ENCODE measurements around the gene ZBTB7C.

Gene ZBTB7C

DNA sequence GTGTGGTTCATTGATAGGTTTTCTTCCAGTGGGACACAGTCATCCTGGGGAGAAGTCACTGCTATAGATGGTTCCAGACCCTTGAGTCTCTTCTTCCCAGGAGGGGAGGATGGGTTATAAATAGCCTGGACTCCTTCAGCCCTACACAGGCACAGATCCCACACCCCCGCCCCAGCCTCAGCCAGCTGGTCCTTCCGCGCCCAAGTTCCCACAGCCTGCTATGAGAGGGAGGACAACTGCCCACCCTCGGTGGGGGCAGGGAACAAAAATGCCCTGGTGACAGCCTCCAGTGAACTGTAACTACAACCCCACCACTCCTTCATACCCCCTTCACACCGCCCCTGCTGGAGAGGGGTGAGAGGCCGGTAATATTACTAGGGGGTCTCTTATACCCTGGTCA is 3.2 kb downstream of the ZBTB7C start:
- Histone ChIP-seq H3K4me3 (ENCODE audit: low read depth, low read length) (no peak overlapping the region), H3K4me1 (no peaks in the 10 kb centered on the region), H3K9me3 (no peaks in the 10 kb centered on the region), H3K27me3 (peaks cover 22% of the 10 kb centered on the region), H3K36me3 (no peaks in the 10 kb centered on the region)
- no peak for TF ChIP-seq CTCF (IDR thresholded peaks at IDR 0.05; ENCODE audit: low read depth, low read length)
- no peak for DNase-seq

DNA sequence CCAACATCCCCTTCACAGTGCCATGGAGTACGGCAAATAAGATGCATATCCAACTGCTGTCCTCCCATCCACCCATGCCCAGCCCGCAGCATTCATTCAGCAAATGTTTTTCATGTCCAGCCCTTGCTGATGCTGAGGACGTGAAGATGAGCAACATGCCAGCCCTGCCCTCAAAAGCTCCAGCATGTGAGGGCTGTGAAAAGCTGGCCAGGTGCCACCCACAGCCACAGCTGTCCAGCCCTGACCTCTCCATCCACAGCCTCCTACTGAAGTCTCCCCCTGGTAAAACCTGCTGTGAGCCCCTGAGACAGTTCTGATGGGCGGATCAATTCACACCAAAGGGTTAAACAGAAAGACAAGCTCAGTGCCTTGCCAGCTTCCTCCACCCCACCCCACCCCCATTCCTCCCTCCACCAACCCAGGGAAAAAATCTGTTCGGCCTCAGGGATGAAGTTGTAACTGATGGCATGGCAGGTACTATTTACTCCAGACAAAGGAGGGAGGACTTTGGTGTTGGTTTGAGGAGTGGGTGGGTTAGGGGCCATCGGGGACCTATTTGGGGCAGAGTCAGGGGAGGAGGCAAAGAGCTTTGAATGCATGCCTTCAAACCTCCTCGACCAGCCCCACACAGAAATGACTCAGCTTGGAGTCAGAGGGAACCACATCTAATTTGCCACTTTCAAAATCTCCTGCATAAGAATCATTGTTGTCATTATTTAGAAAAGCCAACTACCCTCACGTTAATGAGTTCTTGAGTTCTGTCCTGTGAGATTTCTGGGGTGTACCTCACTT is 4.3 kb downstream of the ZBTB7C start:
- H3K27me3 ChIP-seq: peaks cover 16% of the 10 kb centered on the region
- H3K4me1 ChIP-seq: no peaks in the 10 kb centered on the region
- H3K4me3 ChIP-seq (ENCODE audit: low read depth, low read length): no peak overlapping the region
- no peak for DNase-seq
- no peaks in the 10 kb centered on the region for H3K9me3 ChIP-seq
- TF ChIP-seq CTCF (IDR thresholded peaks at IDR 0.05; ENCODE audit: low read depth, low read length): no peak
- H3K36me3 ChIP-seq: no peaks in the 10 kb centered on the region

DNA sequence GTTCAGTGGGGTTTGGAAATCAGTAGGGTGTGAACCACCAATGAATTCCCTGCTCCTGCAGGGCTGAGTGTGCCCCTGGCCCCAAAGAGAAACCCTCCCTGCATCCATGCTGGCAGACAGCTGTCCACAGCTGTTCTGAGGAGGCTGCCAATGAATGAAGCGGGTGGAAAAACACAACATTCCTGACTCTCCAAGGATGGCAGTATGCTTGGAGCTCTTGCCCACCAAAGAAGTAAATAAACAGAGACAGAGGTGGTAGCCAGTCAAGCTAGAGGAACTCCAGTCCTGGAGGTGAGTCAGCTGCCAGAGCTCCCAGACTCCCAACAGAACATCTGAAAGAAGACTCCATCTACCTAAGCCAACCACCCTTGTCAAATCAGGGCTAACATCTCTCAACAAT is 6.2 kb downstream of the ZBTB7C start:
- H3K4me3 ChIP-seq (ENCODE audit: low read depth, low read length): no peak overlapping the region
- H3K27me3 ChIP-seq: peaks cover 6% of the 10 kb centered on the region
- no peak for DNase-seq
- no peaks in the 10 kb centered on the region for H3K9me3 ChIP-seq
- no peak for TF ChIP-seq CTCF (IDR thresholded peaks at IDR 0.05; ENCODE audit: low read depth, low read length)
- H3K36me3 ChIP-seq: no peaks in the 10 kb centered on the region
- no peaks in the 10 kb centered on the region for H3K4me1 ChIP-seq

DNA sequence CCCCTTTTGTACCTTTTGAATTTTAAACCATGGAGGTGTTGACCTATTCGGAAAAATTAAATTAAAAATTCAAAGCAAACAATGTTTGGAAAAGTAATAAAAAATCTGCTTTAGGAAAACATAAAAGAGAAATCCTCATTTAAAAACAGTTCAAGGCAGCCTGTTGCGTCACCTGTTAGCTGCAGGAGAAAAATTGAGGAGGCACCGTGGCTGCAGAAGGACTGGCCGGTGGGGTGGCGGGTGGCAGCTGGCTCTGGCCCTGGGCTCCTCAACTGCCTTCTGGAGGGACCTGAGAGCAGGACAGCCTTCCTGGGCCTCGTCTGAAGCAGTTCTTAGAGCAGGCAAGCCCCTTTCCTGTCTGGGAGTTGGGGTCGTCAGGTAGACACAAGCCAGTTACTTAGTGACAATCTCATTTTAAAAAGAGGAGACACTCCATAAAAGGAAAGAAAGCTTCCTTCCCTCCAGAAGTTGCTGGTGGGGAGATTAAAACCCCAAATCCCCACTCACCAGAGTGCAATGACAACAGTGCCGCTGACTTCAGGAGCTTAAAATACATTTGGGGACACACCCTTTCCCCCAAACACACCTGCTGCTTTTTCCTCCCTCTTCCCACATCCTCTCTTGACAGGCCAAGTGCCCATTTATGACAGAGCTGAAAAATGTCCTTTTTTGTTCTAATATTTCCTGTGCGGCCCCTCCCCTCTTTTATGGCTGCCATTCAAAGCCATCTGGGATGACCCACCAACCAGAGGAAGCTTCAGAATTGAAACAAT is 9.7 kb downstream of the ZBTB7C start:
- no peak overlapping the region for H3K4me3 ChIP-seq (ENCODE audit: low read depth, low read length)
- no peaks in the 10 kb centered on the region for H3K36me3 ChIP-seq
- no peak for DNase-seq
- H3K4me1 ChIP-seq: no peaks in the 10 kb centered on the region
- no peaks in the 10 kb centered on the region for H3K9me3 ChIP-seq
- no peak for TF ChIP-seq CTCF (IDR thresholded peaks at IDR 0.05; ENCODE audit: low read depth, low read length)
- H3K27me3 ChIP-seq: no peaks in the 10 kb centered on the region

DNA sequence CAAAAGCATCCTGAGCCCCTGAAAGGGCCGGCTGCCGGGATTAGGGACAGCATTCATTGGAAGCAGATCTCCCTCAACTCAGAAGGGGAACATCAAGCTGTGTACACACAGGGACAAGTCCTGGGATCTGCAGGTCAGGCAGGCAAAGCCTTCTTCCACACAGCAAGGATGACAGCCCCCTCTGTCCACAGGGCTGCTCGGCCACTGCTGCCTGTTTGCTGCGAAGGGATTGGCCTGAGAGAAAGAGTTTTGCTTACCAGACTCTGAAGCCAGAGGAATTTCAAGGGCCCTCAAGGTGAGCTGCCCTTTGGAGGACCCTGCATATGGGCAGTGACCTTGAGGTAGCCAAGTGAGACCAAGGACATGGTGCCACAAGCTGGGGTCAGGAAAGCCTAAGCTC is 11.1 kb downstream of the ZBTB7C start:
- TF ChIP-seq CTCF (IDR thresholded peaks at IDR 0.05; ENCODE audit: low read depth, low read length): no peak
- no peaks in the 10 kb centered on the region for H3K36me3 ChIP-seq
- no peaks in the 10 kb centered on the region for H3K27me3 ChIP-seq

DNA sequence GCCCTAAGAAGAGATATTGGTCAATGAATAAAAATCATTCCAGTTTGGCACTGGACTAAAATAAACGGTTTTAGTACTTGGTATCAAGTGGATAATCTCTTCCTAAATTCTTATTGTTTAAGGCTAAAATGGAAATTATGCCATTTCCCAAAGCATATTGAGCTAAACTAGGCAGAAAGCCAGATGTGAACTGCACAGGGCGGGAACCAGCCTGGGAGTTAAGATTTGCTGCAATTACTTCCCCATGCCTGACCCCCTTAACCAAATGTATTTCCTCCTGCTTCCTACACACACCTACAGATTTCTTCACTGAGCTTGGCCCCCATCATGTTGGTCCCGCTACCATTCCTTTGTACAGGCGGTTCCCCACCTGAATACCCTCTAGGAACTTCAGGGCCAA is 12.2 kb downstream of the ZBTB7C start:
- Histone ChIP-seq H3K36me3 (no peaks in the 10 kb centered on the region), H3K4me1 (no peaks in the 10 kb centered on the region), H3K9me3 (no peaks in the 10 kb centered on the region), H3K27me3 (no peaks in the 10 kb centered on the region), H3K4me3 (ENCODE audit: low read depth, low read length) (no peak overlapping the region)
- TF ChIP-seq CTCF (IDR thresholded peaks at IDR 0.05; ENCODE audit: low read depth, low read length): no peak
- no peak for DNase-seq

More for the DNA sequence above, 11.1 kb downstream of the ZBTB7C start:
- Histone ChIP-seq H3K4me1 (no peaks in the 10 kb centered on the region), H3K4me3 (ENCODE audit: low read depth, low read length) (no peak overlapping the region), H3K9me3 (no peaks in the 10 kb centered on the region)
- no peak for DNase-seq
